Panc1 (cell line): ENCODE data around the gene NWD2.

Experiments used
- CTCF ChIP-seq: fragments of 450-650 bp; IDR thresholded peaks from 2 replicates; pipeline ENCODE4 v1.5.1; 2017; ENCODE audit warnings: mild to moderate bottlenecking
- POLR2AphosphoS5 ChIP-seq: IDR thresholded peaks from 2 replicates; pipeline ENCODE4 v1.6.1; 2012; ENCODE audit warnings: mild to moderate bottlenecking, low read depth, low read length, moderate library complexity
- SIN3A ChIP-seq: IDR thresholded peaks from 2 replicates; pipeline ENCODE4 v1.6.1; 2012; ENCODE audit warnings: low read depth, mild to moderate bottlenecking, low read length, moderate library complexity, borderline replicate concordance; ENCODE audit not compliant: insufficient read depth
- TCF7L2 ChIP-seq: IDR thresholded peaks from 2 replicates; pipeline ENCODE4 v1.6.1; 2011; ENCODE audit warnings: mild to moderate bottlenecking, low read depth, low read length, inconsistent platforms

- no peak for TF ChIP-seq CTCF
- TF ChIP-seq POLR2AphosphoS5 = no peak
- no peak for TF ChIP-seq TCF7L2
- no peak for TF ChIP-seq SIN3A
Observed at GRCh38 chr4:37481547-37482122, 237.1 kb downstream of the NWD2 start.
